HG02840 (cell line): ENCODE measurements around the gene ZNF654.
"Not testable (repeated sequence)": the region's sequence is repeated elsewhere in the genome, so short reads cannot be mapped to it uniquely, and the experiment has no call there.

Source experiments
- ATAC-seq: cut with Tn5 transposase; IDR thresholded peaks from one replicate; pipeline ENCODE4 v1.9.1; 2021; ENCODE audit warnings: mild to moderate bottlenecking, moderate library complexity, moderate number of reproducible peaks; ENCODE audit not compliant: unreplicated experiment, low FRiP score

The ZNF654 gene

GRCh38 chr3:88133711-88134263, 74.7 kb downstream of the ZNF654 start:
- no peak for ATAC-seq

- no peak for ATAC-seq
These were observed 78.8 kb downstream of the ZNF654 start for GRCh38 chr3:88137836-88138235.

- no peak for ATAC-seq
These were observed 82.5 kb downstream of the ZNF654 start for GRCh38 chr3:88141458-88142083.

GRCh38 chr3:88142094-88142624, 83.1 kb downstream of the ZNF654 start:
- no peak for ATAC-seq

GRCh38 chr3:88147261-88147660, 88.2 kb downstream of the ZNF654 start:
- ATAC-seq, result no peak

- no peak for ATAC-seq
These were observed 89.6 kb downstream of the ZNF654 start for GRCh38 chr3:88148651-88149050.

- ATAC-seq, result peak; percentile 13
These were observed 90.0 kb downstream of the ZNF654 start for GRCh38 chr3:88149101-88149508.

- ATAC-seq, result peak; percentile 78
These were observed 90.7 kb downstream of the ZNF654 start, which contains the start of gene C3orf38 for GRCh38 chr3:88149509-88150362. Gene C3orf38 (plus strand): TSS chr3:88149959. CDS start chr3:88150053, 94 bp downstream.

GRCh38 chr3:88150371-88150770, 91.3 kb downstream of the ZNF654 start:
- ATAC-seq, result peak; percentile 28

- ATAC-seq, result no peak
These were observed 91.8 kb downstream of the ZNF654 start for GRCh38 chr3:88150806-88151205.

GRCh38 chr3:88151358-88151757, 92.3 kb downstream of the ZNF654 start:
- ATAC-seq, result no peak

- ATAC-seq, result no peak
These were observed 93.8 kb downstream of the ZNF654 start for GRCh38 chr3:88152841-88153240.

GRCh38 chr3:88166419-88166971, 107.4 kb downstream of the ZNF654 start:
- ATAC-seq, result no peak

- ATAC-seq, result no peak
These were observed 108.1 kb downstream of the ZNF654 start for GRCh38 chr3:88167173-88167572.

GRCh38 chr3:88167704-88168103, 108.6 kb downstream of the ZNF654 start:
- no peak for ATAC-seq

GRCh38 chr3:88168171-88168570, 109.1 kb downstream of the ZNF654 start:
- no peak for ATAC-seq

- no peak for ATAC-seq
These were observed 121.4 kb downstream of the ZNF654 start for GRCh38 chr3:88180398-88180999.

GRCh38 chr3:88182165-88182918, 123.3 kb downstream of the ZNF654 start:
- ATAC-seq, result not testable (repeated sequence)

- no peak for ATAC-seq
These were observed 129.4 kb downstream of the ZNF654 start for GRCh38 chr3:88188436-88188835.

GRCh38 chr3:88189361-88189810, 130.3 kb downstream of the ZNF654 start:
- ATAC-seq, result peak; percentile 92
